BJ (cell line): ENCODE measurements around the gene ROCK1. TPM values are rescaled to one million over a fixed set of nuclear protein-coding genes. Genes with fewer than 3 reads are reported as not detected.

Experiments used
- CTCF ChIA-PET: fragments of 350-600 bp; formaldehyde crosslinking; extraction: SDS; loops from one replicate; lab custom pipeline; 2021; ENCODE audit warnings: antibody characterized with exemption, inconsistent platforms; lab: Yijun Ruan, JAX
- POLR2A ChIA-PET: fragments of 300-600 bp; sonication (Branson Sonifier 250); formaldehyde crosslinking; extraction: SDS; loops from one replicate; lab custom pipeline; 2021; ENCODE audit warnings: antibody characterized with exemption; lab: Charles Lee
- DNase-seq: peaks from one replicate; pipeline ENCODE4 v3.0.0-alpha.2; 2011; ENCODE audit warnings: low read depth
- H3K27me3 ChIP-seq: 2 replicates; pipeline ENCODE4 v1.6.0; 2011; ENCODE audit warnings: low read length; ENCODE audit not compliant: control insufficient read depth, insufficient read depth
- H3K36me3 ChIP-seq: 2 replicates; pipeline ENCODE4 v1.5.1; 2011; ENCODE audit warnings: low read length; ENCODE audit not compliant: control insufficient read depth, insufficient read depth
- H3K4me3 ChIP-seq: 2 replicates; pipeline ENCODE4 v1.5.1; 2011; ENCODE audit warnings: low read depth, mild to moderate bottlenecking, control low read depth, low read length
- polyA plus RNA-seq: library from polyadenylated mRNA; depleted of rRNA; stranded (reverse); fragments of >200 nt; gene quantifications from 2 replicates; pipeline ENCODE4 v1.2.3, GENCODE V29; 2011
- TF ChIP-seq, protein P1 (sequence below): IDR thresholded peaks from 2 replicates; pipeline ENCODE4 v1.5.1; 2011; ENCODE audit warnings: low read depth, mild to moderate bottlenecking, control low read depth, inconsistent platforms, low read length, moderate library complexity; ENCODE audit not compliant: insufficient read depth

The ROCK1 gene
- polyA plus RNA-seq, 1 experiment: 11.8 TPM

- TF ChIP-seq, protein P1, sequence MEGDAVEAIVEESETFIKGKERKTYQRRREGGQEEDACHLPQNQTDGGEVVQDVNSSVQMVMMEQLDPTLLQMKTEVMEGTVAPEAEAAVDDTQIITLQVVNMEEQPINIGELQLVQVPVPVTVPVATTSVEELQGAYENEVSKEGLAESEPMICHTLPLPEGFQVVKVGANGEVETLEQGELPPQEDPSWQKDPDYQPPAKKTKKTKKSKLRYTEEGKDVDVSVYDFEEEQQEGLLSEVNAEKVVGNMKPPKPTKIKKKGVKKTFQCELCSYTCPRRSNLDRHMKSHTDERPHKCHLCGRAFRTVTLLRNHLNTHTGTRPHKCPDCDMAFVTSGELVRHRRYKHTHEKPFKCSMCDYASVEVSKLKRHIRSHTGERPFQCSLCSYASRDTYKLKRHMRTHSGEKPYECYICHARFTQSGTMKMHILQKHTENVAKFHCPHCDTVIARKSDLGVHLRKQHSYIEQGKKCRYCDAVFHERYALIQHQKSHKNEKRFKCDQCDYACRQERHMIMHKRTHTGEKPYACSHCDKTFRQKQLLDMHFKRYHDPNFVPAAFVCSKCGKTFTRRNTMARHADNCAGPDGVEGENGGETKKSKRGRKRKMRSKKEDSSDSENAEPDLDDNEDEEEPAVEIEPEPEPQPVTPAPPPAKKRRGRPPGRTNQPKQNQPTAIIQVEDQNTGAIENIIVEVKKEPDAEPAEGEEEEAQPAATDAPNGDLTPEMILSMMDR: no peak
- DNase-seq: no peak
- ChIA-PET CTCF (interaction anchor here (0.7 kb wide), 1 partner anchor 31 kb away, joined by 3 read pairs; no protein-coding TSS in a partner anchor), POLR2A (no interaction called here)
- Histone ChIP-seq H3K36me3 (no peaks in the 10 kb centered on the region), H3K4me3 (no peak overlapping the region), H3K27me3 (no peaks in the 10 kb centered on the region)
Measured at GRCh38 chr18:21057112-21057511, 54.5 kb downstream of the ROCK1 start.

GRCh38 chr18:21056545-21056944 is 55.1 kb downstream of the ROCK1 start:
- TF ChIP-seq, protein P1: no peak
- POLR2A ChIA-PET: no interaction called here
- no peak for DNase-seq
- CTCF ChIA-PET: interaction anchor here (0.7 kb wide), 1 partner anchor 31 kb away, joined by 3 read pairs; no protein-coding TSS in a partner anchor
- H3K4me3 ChIP-seq: no peak overlapping the region
- no peaks in the 10 kb centered on the region for H3K27me3 ChIP-seq
- H3K36me3 ChIP-seq: no peaks in the 10 kb centered on the region

- DNase-seq: no peak
- TF ChIP-seq, protein P1: no peak
Measured at GRCh38 chr18:21054252-21054821, 57.3 kb downstream of the ROCK1 start.

DNA sequence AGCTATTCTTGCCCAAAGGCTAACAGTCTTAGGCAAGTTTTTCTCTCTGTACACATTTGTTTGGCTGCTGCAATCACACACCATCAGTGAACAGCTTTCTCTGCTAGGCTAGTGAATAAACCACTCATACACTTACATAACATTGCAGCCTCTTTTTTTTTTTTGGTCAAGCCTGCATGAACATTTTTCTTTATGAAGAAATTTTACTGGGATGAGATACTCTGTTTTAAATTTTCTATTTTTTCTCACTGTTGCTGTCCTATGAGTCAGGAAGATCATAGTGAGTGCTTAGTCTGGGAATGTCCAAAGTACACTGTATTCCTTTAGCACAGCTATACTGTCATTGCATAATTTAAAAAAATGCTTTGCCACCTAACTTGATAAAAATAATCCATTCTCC is 58.5 kb downstream of the ROCK1 start:
- Histone ChIP-seq H3K27me3 (no peaks in the 10 kb centered on the region), H3K36me3 (no peaks in the 10 kb centered on the region; the same call in 1 of the 2 replicates), H3K4me3 (no peak overlapping the region)
- ChIA-PET CTCF (interaction anchor here (0.9 to 1.9 kb wide), 3 partner anchors 9 to 126 kb away, joined by 3 to 7 read pairs (median 5); no protein-coding TSS in a partner anchor), POLR2A (interaction anchor here (0.7 to 1.1 kb wide), 4 partner anchors 14 to 84 kb away, joined by 3 to 5 read pairs (median 4); partner anchors contain the start of gene ROCK1)
- peak; percentile 81 for DNase-seq
- TF ChIP-seq, protein P1: no peak

More at GRCh38 chr18:21054252-21054821, 57.3 kb downstream of the ROCK1 start:
- POLR2A ChIA-PET: no interaction called here
- CTCF ChIA-PET: interaction anchor here (1.4 to 1.9 kb wide), 3 partner anchors 8 to 125 kb away, joined by 3 to 7 read pairs (median 5); no protein-coding TSS in a partner anchor
- no peaks in the 10 kb centered on the region for H3K27me3 ChIP-seq
- H3K36me3 ChIP-seq: no peaks in the 10 kb centered on the region
- no peak overlapping the region for H3K4me3 ChIP-seq

DNA sequence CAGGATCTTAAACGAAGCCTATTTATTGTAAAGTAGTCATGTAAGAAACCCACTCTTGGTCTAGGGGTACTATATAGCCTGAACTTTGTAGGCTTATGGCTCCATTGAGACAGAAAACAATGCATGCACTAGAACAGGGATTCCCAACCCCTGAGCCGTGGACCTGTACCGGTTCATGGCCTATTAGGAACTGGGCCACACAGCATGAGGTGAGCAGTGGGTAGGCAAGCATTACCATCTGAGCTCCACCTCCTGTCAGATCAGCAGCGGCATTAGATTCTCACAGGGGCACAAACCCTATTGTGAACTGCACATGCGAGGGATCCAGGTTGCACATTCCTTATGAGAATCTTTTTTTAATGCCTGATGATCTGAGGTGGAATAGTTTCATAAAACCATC is 59.2 kb downstream of the ROCK1 start:
- Histone ChIP-seq H3K27me3 (no peaks in the 10 kb centered on the region), H3K4me3 (no peak overlapping the region), H3K36me3 (no peaks in the 10 kb centered on the region; the same call in 1 of the 2 replicates)
- ChIA-PET CTCF (interaction anchor here (1.8 kb wide), 1 partner anchor 127 kb away, joined by 5 read pairs; no protein-coding TSS in a partner anchor), POLR2A (interaction anchor here (0.7 to 1.1 kb wide), 4 partner anchors 13 to 84 kb away, joined by 3 to 5 read pairs (median 4); partner anchors contain the start of gene ROCK1)
- TF ChIP-seq, protein P1: no peak
- no peak for DNase-seq
